HK-2 (cell line): ENCODE data around the gene AUTS2.

ENCODE experiments used
- DNase-seq: peaks from one replicate; pipeline ENCODE4 v3.0.0-alpha.2; 2018; ENCODE audit not compliant: unreplicated experiment

AUTS2 gene

DNA sequence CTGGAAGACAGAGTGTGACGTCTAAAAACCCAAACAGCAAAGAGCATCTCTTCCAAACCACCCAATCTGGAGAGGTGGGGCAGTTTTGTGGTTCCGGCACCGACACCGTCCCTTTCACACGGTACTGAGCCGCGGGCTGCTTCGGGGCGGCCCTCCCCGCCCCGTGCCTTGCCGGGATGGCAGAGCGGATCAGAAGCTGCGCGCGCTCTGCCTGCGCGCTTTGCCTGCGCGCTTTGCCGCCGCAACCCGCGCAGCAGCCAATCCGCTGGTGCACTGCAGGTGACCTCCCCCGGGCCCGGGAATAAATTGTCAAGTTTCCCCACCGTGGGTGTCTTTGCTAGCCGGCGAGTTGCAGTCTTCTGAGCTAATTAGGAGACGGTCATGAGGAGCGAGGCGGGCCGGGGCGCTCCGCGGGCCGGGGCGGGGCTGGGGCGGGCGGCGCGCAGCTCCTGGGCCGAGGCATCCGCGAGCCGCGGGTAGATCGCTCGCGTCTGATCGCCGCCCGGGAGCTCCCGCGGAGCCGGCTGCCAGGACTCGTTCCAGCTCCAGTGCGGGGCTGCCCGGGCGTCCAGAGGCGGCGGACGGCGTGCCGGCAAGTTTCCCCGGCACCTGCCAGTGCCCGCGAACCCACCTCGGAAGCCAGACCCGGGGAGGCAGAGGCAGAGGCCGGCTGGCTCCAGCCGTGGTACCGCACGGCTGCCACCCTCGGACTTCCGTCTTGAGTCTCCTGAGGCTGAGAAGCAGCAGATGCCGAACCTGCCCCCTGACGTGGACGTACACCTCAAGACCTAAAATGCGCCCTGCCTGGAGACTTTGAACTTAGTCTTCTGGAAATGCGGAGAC, 997.7 kb downstream of the AUTS2 start:
- DNase-seq = no peak

- no peak for DNase-seq
These were observed 998.3 kb downstream of the AUTS2 start for GRCh38 chr7:70596598-70596913.

DNA sequence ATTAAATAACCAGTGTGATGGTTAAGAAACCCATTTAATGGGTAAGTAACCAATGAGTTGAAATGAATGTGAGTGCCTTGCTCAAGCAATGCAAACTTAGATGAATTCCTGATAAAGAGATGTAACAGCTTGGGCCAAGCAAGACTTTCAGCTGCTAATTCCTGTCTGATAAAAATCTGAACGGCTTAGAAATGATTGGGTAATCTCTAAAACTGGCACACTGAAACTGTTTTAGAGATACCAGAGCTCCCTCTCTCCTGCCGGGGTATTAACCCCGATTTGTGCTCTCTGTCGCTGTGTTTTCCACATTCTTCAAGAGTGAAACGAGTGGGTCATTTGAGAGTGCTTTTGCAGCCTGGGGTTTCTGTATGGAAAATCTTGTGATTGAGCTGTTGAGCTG, 998.8 kb downstream of the AUTS2 start:
- no peak for DNase-seq

DNA sequence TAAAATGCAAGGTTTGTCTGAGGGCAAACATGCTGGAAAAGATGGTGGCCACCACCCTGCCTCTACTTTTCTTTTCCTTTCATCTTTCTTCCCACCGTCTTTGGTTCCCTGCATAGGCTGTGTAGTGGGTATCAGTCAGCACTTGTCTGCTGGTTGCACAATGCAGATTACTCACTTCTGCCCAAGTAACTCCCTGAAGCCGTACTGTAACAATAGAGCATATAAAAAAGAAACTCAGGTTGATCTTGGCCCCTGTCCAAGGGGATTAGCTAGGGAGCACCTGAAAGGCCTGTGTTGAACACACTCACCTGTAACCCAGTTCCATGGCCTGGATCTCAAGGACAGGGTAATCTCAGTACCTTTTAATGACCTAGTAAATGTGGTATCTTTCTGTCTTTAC, 1000.7 kb downstream of the AUTS2 start:
- DNase-seq = no peak

GRCh38 chr7:70599446-70600190, 1001.3 kb downstream of the AUTS2 start:
- no peak for DNase-seq

DNA sequence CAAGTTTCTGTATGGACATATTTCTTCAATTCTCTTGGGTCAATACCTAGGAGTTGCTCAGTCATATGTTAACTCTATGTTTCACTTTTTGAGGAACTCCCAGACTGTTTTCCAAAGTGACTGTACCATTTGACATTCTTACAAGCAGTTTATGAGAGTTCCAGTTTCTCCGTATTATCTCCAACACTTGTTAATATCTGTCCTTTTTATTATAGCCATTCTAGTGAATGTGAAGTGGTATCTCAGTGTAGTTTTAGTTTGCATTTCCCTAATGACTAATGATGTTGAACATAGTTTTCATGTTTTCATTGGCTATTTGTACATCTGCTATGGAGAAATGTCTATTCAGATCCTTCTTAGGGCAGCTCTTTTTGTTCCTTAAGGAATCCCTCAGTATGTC, 1002.7 kb downstream of the AUTS2 start:
- DNase-seq = no peak

DNA sequence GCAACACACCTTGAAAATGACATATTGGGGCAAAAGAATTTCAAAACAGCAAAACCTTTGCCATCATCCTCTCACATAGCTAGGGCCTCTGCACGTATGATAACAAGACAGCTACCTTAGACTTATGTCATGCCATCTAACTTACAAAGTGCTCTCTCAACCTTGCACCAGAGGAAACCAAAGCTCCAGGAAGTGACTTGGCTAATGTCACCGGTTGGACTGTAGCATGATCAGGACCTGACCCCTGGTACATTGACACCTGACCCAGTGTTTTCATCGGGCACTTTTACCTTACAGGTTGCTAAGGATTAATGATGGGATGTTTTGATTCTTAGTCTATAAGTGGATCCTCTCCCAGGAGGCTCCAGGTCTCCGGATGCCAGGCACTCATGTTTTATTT, 1003.8 kb downstream of the AUTS2 start:
- DNase-seq = no peak

DNA sequence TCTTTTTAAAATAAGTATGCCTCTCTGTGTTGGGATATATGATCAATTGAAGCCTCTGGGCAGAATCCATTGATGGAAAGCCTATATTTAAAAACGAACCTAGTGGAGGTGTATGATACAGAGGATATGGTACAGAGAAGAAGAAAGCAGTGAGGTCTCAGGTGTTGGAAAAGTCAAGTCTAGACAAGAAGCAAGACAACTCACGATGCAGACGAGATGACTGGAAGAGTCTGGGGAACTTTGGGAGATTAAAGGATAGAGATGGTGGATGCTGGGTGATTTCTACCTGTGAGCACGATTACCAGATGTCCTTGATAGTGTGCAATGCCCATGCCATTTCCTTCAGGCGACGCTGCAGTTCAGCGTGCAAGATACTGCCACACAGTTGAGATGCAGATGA, 1009.0 kb downstream of the AUTS2 start:
- DNase-seq = no peak

DNA sequence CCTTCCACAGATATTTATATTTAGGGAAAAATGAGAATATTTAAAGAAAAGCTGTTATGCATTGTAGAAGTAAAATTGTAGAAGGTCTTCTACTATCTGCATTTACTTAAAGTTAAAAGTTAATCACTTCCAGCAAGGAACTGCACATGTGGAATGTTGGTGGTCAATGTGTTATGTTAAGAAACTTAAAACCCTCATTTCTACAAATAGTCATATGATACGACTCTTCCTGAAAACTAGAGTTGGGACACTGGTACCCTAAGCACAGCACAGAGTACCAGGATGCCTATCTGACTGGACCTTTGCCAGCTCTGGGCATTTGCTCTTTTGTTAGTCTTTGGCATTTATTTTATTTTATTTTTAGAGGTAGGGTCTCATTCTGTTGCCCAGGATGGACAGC, 1009.5 kb downstream of the AUTS2 start:
- DNase-seq = no peak

DNA sequence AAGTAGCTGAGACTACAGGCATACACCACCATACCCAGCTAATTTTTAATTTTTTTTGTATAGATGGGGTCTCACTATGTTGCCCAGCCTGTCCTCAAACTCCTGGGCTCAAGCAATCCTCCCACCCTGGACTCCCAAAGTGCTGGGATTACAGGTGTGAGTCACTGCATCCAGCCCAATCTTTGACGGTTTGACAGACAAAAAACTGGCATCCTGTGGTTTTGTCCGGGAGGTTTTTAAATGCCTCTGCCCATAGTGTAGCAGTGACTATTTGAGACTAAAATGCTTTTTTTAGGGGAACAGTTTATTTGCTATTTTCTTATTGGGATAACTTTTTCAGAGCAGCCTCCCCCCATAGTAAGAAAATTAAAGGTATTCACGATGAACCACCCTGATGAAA, 1010.0 kb downstream of the AUTS2 start:
- no peak for DNase-seq

DNA sequence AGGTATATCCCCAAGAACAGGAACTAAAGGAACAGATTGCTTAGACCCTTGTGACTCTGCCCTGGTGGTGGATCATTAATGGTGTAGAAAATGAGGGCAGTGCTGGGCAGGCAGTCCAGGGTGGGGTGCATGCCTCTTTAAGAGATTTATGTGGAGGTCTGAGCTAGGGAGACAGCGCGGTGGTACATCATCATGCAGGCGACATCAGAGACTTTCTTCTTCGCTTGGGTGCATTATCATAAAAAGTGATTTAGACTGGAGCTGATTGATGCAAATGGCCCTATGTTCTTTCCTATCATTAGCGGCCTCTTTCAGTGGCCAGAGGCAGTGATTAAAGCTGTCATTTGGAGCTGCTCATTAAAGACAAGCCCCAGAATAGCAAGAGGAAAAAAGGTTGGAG, 1014.5 kb downstream of the AUTS2 start:
- no peak for DNase-seq

DNA sequence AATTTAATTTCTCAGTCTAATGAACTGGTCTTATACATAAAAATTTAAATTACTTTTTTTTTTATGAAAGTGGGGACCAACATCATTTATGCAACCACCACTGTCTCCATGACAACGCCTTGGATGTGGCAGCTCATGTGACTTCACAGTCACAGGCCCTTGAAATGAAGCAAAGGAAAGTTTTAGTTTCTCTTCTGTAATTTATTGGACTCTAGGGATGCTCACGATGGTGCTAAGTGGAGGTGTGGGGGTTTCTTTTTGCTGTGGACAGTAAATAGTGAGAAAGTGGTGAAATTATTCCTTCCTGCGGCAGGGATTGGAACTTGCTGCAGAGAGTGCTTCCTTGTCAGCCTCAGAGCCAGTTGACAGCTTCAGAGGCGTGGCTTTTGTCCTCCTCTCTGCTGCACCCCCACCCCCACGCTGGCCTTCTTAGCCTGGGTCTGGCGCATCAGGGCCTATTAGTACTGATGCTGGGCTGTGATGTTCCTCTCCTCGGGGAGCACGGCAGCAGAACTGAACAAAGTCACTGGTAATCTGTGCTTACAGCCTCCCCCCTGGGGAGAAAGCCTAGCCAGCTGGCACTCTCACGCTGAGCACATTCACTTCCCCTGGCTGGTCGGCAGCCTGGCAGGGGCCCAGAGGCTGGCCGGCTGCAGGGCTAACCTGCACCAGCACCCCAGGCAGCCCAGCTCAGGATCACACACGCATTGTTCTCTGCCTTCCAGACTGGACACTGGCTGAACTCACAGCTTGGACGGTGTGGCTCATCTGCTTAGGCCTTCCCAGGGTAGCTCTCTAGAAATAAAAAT, 1016.2 kb downstream of the AUTS2 start:
- DNase-seq = no peak

DNA sequence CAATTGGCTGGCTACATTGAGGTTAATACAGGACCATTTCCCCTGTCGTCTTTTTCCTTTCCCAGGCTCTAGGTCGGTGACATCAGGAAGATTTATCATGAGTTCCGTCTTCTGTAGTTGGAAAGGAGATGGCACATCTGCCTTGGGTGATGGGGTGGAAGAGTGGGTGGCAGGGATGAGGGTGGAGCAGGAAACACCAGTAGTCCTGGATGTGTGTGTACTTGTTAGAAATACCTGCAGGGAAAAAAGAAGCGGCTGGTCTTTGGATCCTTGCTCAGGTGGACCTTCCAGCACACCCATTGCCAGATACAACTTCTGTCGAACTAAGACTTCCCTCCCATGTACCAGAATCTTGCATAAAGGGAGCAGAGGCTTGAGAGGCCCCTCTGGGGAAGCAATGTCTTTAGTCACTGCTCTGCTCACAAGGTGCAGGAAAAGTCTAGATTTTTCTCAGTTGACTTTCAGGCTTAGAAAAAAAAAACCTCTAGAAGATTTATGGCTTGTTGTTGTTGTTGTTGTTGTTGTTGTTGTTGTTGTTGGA, 1016.9 kb downstream of the AUTS2 start:
- no peak for DNase-seq

GRCh38 chr7:70616211-70616610, 1017.9 kb downstream of the AUTS2 start:
- no peak for DNase-seq

DNA sequence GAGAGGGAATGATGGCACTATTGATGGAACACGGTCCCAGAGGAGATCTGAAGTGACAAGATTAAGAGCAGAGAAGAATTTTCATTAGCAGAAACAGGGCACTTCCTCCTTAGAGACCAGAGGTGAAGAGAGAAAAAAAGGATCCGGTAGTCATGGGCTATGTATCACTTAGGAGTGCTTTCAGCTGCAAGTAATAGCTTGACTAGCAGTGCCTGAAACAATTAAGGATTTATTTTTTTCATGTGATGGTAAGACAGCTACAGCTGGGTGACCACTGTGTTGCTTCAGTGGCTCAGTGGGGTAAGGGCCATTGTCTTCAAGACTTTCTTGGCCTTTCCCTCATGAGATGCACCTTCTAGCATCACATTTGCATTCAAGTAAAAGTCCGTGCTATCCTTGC, 1018.5 kb downstream of the AUTS2 start:
- DNase-seq = no peak

GRCh38 chr7:70618020-70618551, 1019.8 kb downstream of the AUTS2 start:
- DNase-seq = no peak

GRCh38 chr7:70619130-70619529, 1020.9 kb downstream of the AUTS2 start:
- DNase-seq = no peak

DNA sequence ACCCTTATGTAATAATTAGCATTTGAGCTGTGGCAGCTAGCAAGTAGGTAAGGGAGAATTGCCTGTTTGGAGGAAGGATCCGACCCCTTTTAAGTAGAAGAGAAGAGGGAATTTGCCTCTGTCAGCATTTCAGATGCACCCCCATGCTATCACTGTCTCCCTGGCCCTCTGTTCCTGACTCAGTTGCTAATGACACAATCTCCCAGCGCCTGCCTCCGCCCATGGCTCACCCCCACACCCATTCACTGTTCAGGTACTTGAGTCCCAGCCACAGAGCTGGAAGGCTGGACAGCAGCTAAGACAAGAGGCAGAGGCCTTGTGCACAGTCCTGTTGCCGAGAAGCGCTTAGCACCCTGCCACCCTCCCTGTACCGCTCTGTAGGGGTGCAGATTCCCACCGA, 1021.4 kb downstream of the AUTS2 start:
- no peak for DNase-seq

GRCh38 chr7:70620333-70621055, 1022.2 kb downstream of the AUTS2 start:
- DNase-seq = no peak

DNA sequence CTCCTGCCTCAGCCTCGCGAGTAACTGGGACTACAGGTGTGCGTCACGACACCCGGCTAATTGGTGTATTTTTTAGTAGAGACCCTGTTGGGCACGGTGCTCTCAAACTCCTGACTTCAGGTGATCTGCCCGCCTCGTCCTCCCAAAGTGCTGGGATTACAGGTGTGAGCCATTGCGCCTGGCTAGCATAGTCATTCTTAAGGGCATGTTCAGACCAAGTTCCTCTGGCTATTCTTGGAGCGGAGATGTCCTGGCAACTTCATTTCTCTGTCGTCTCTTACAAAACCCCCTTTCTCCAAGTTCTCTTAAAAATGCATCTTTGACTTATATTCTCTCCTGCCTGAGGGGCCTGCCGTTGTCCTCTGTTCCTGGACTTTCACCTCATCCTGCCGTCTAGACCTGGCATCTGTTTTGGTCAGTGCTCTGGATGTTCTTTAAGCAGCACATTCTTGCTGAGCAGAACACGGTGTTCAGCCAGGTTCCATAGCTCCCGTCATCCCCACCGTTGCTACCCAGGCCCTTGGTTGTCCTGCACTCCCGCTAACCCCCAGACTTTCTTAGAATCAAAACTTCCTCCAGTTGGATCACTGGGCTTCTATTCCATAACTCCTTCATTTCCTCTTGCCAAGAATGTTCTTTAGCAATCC, 1023.8 kb downstream of the AUTS2 start:
- DNase-seq = no peak

- DNase-seq = no peak
These were observed 1024.7 kb downstream of the AUTS2 start for GRCh38 chr7:70622936-70623335.
